OCI-LY7 (cell line): Measurements from ENCODE around the gene TMEM123. TPM values are rescaled to one million over a fixed set of nuclear protein-coding genes. Genes with fewer than 3 reads are reported as not detected.
"Not testable (repeated sequence)": the region's sequence is repeated elsewhere in the genome, so short reads cannot be mapped to it uniquely, and the experiment has no call there.

ENCODE experiments used
- BruUV-seq: library from RNA; stranded (reverse); fragments of 400-500 nt; replicated peaks from 2 replicates; lab custom pipeline; 2021; lab: Mats Ljungman, UMichigan
- CTCF ChIA-PET: fragments of 300-600 bp; sonication (Branson Sonifier 250); formaldehyde crosslinking; loops from one replicate; lab custom pipeline; 2022; ENCODE audit warnings: antibody characterized with exemption; ENCODE audit not compliant: unreplicated experiment; lab: Charles Lee
- POLR2A ChIA-PET: fragments of 300-600 bp; sonication (Branson Sonifier 250); formaldehyde crosslinking; loops from one replicate; lab custom pipeline; 2022; ENCODE audit warnings: antibody characterized with exemption; lab: Charles Lee
- DNase-seq: peaks from one replicate; pipeline ENCODE4 v3.0.0-alpha.2; 2015; ENCODE audit warnings: low spot score
- H2AFZ ChIP-seq: fragments of 200-600 bp; sonication (generic), shearing (Covaris generic); 2 replicates; pipeline ENCODE4 v1.6.1; 2014; ENCODE audit warnings: mild to moderate bottlenecking, antibody characterized with exemption, low read length, moderate library complexity
- H3K27ac ChIP-seq: fragments of 200-600 bp; sonication (generic); 2 replicates; pipeline ENCODE4 v1.5.1; 2014; ENCODE audit warnings: mixed run types, low read depth, mild to moderate bottlenecking, moderate library complexity, low read length, inconsistent platforms; ENCODE audit not compliant: poor library complexity, severe bottlenecking
- H3K36me3 ChIP-seq: fragments of 200-600 bp; sonication (generic); 2 replicates; pipeline ENCODE4 v1.6.1; 2014; ENCODE audit warnings: mild to moderate bottlenecking, antibody characterized with exemption, low read length, moderate library complexity, mixed read lengths; ENCODE audit not compliant: insufficient read depth
- H3K4me1 ChIP-seq: fragments of 200-600 bp; sonication (generic); 2 replicates; pipeline ENCODE4 v1.5.1; 2014; ENCODE audit warnings: mild to moderate bottlenecking, low read length; ENCODE audit not compliant: insufficient read depth, poor library complexity, severe bottlenecking
- H3K4me2 ChIP-seq: fragments of 200-600 bp; sonication (generic); 2 replicates; pipeline ENCODE4 v1.6.1; 2014; ENCODE audit warnings: mild to moderate bottlenecking, low read length
- H3K4me3 ChIP-seq: fragments of 200-600 bp; sonication (generic); 2 replicates; pipeline ENCODE4 v1.5.1; 2014; ENCODE audit warnings: mild to moderate bottlenecking, low read depth, low read length; ENCODE audit not compliant: poor library complexity, severe bottlenecking
- H3K79me2 ChIP-seq: fragments of 200-600 bp; sonication (generic); 2 replicates; pipeline ENCODE4 v1.6.1; 2016; ENCODE audit warnings: low read depth, mild to moderate bottlenecking, low read length, moderate library complexity, mixed read lengths; ENCODE audit not compliant: insufficient read depth
- H3K9me2 ChIP-seq: fragments of 200-600 bp; sonication (generic); 2 replicates; pipeline ENCODE4 v1.6.1; 2016; ENCODE audit warnings: mild to moderate bottlenecking, low read length, mixed read lengths; ENCODE audit not compliant: insufficient read depth
- H3K9me3 ChIP-seq: fragments of 200-600 bp; sonication (generic); 2 replicates; pipeline ENCODE4 v1.6.1; 2014; ENCODE audit warnings: mild to moderate bottlenecking, mixed run types, low read length, mixed read lengths
- H4K20me1 ChIP-seq: fragments of 200-600 bp; sonication (generic); 2 replicates; pipeline ENCODE4 v1.6.1; 2014; ENCODE audit warnings: mild to moderate bottlenecking, antibody characterized with exemption, low read length, moderate library complexity, mixed read lengths; ENCODE audit not compliant: insufficient read depth
- CTCF ChIP-seq: fragments of 200-600 bp; sonication (generic); conservative IDR thresholded peaks from 2 replicates; pipeline ENCODE4 v1.5.1; 2014; ENCODE audit warnings: mild to moderate bottlenecking, antibody characterized with exemption, low read length, moderate library complexity, mixed read lengths
- EZH2phosphoT487 ChIP-seq: fragments of 200-600 bp; sonication (generic); IDR thresholded peaks from 2 replicates; pipeline ENCODE4 v1.6.1; 2018; ENCODE audit warnings: low read depth, borderline replicate concordance, mild to moderate bottlenecking, mixed run types, antibody characterized with exemption, low read length, moderate library complexity, mixed read lengths
- intact Hi-C: fragments of 100-400 bp; cut with micrococcal nuclease; formaldehyde crosslinking; loops from one replicate; pipeline ENCODE4 v1.10.0; 2022; ENCODE audit not compliant: unreplicated experiment
- total RNA-seq, 2 experiments: library from RNA; depleted of rRNA in 1 of 2; stranded (reverse); fragments of >200 nt in 1 of 2; shearing (Covaris generic) in 1 of 2; gene quantifications; 2 replicates each; pipeline ENCODE4 v1.2.3, GENCODE V29; 2014 to 2022

TMEM123 gene
- total RNA-seq, 2 experiments from 2014 or later, result 127 to 232 TPM

GRCh38 chr11:102436561-102436960 lies 16.0 kb downstream of the TMEM123 start:
- Histone ChIP-seq H3K79me2 (peaks cover 94% of the 10 kb centered on the region), H2AFZ (no peak overlapping the region), H3K9me3 (peaks cover 53% of the 10 kb centered on the region), H3K4me3 (no peak overlapping the region), H3K4me1 (peaks cover 4% of the 10 kb centered on the region), H3K9me2 (no peaks in the 10 kb centered on the region), H3K4me2 (no peak overlapping the region), H3K27ac (no peak overlapping the region), H3K36me3 (peaks cover 85% of the 10 kb centered on the region), H4K20me1 (no peaks in the 10 kb centered on the region)
- DNase-seq, result no peak
- POLR2A ChIA-PET, result interaction anchor here (0.7 kb wide), 1 partner anchor 33 kb away, joined by 3 read pairs; no protein-coding TSS in a partner anchor
- intact Hi-C loops, result no loop called here
- BruUV-seq, result no TSS peak
- TF ChIP-seq CTCF, result no peak
- TF ChIP-seq EZH2phosphoT487, result no peak
- CTCF ChIA-PET, result no interaction called here

- CTCF ChIA-PET, result no interaction called here
- peaks cover 12% of the 10 kb centered on the region for H3K4me1 ChIP-seq
- intact Hi-C loops, result no loop called here
- no peaks in the 10 kb centered on the region for H3K9me2 ChIP-seq
- no peak for TF ChIP-seq EZH2phosphoT487
- TF ChIP-seq CTCF, result no peak
- peaks cover 94% of the 10 kb centered on the region for H3K79me2 ChIP-seq
- no peak overlapping the region for H3K4me2 ChIP-seq
- DNase-seq, result no peak
- peaks cover 58% of the 10 kb centered on the region for H3K9me3 ChIP-seq
- H2AFZ ChIP-seq, result no peak overlapping the region
- H3K27ac ChIP-seq, result no peak overlapping the region
- POLR2A ChIA-PET, result interaction anchor here (1.2 kb wide), 1 partner anchor 32 kb away, joined by 3 read pairs; no protein-coding TSS in a partner anchor
- no TSS peak for BruUV-seq
- no peak overlapping the region for H3K4me3 ChIP-seq
- H4K20me1 ChIP-seq, result no peaks in the 10 kb centered on the region
- H3K36me3 ChIP-seq, result peaks cover 90% of the 10 kb centered on the region
These were observed 16.9 kb downstream of the TMEM123 start for GRCh38 chr11:102435688-102436087.

- peaks cover 81% of the 10 kb centered on the region for H3K36me3 ChIP-seq
- BruUV-seq, H3K9me2 ChIP-seq, H3K4me2 ChIP-seq, H3K4me3 ChIP-seq, DNase-seq, intact Hi-C loops, H4K20me1 ChIP-seq, H3K27ac ChIP-seq, CTCF ChIA-PET, H2AFZ ChIP-seq: not testable (repeated sequence)
- POLR2A ChIA-PET, result interaction anchor here (1.1 kb wide), 1 partner anchor 14 kb away, joined by 3 read pairs; no protein-coding TSS in a partner anchor
- peaks cover 58% of the 10 kb centered on the region for H3K9me3 ChIP-seq
- H3K79me2 ChIP-seq, result peaks cover 88% of the 10 kb centered on the region
- H3K4me1 ChIP-seq, result peaks cover 33% of the 10 kb centered on the region
These were observed 19.0 kb downstream of the TMEM123 start for GRCh38 chr11:102433571-102433970.

GRCh38 chr11:102432560-102432959 lies 20.0 kb downstream of the TMEM123 start:
- H3K9me2 ChIP-seq, H4K20me1 ChIP-seq, H3K4me2 ChIP-seq, H2AFZ ChIP-seq, DNase-seq, CTCF ChIA-PET, BruUV-seq, intact Hi-C loops, H3K4me3 ChIP-seq: not testable (repeated sequence)
- peaks cover 88% of the 10 kb centered on the region for H3K79me2 ChIP-seq
- H3K4me1 ChIP-seq, result peaks cover 44% of the 10 kb centered on the region
- H3K36me3 ChIP-seq, result peaks cover 81% of the 10 kb centered on the region
- POLR2A ChIA-PET, result interaction anchor here (1.1 kb wide), 1 partner anchor 15 kb away, joined by 3 read pairs; no protein-coding TSS in a partner anchor
- peaks cover 56% of the 10 kb centered on the region for H3K9me3 ChIP-seq
- peak overlapping the region; percentile 98 for H3K27ac ChIP-seq
